Measurements from ENCODE around the gene ZNF497. TPM values are rescaled to one million over a fixed set of nuclear protein-coding genes. Genes with fewer than 3 reads are reported as not detected.

ZNF497 gene
- total RNA-seq, 6 experiments from 2014 or later: 0.73 to 3.1 (median 1.7) TPM

GRCh38 chr19:58382997-58383603 lies 20.5 kb upstream of the ZNF497 start:
- intact Hi-C loops (cut with DNase I): no loop called here
- ATAC-seq (no peak), DNase-seq (peak in 1 of 3 donors; percentile 13)
- WGBS (ENCODE audit: insufficient coverage, low coverage, low lambda C conversion rate, missing lambda C conversion rate): 88% methylated on average over 3 of the region's 6 CpGs
- H3K9me3 ChIP-seq: no peaks in the 10 kb centered on the region
- no peaks in the 10 kb centered on the region for H3K36me3 ChIP-seq
- no peak overlapping the region for H3K4me3 ChIP-seq
- H3K27ac ChIP-seq: no peak overlapping the region
- TF ChIP-seq POLR2A (IDR thresholded peaks at IDR 0.05) (no peak), CTCF (IDR thresholded peaks at IDR 0.05) (no peak)
- H3K4me1 ChIP-seq: peaks cover 0 to 31% (median 8%) of the 10 kb centered on the region in 4 donors
- H3K27me3 ChIP-seq: no peaks in the 10 kb centered on the region

- H3K9me3 ChIP-seq: no peaks in the 10 kb centered on the region
- peak in 1 of 3 donors; percentile 25 for DNase-seq
- peak overlapping the region in 2 of 3 donors; percentile 51 to 56 for H3K27ac ChIP-seq
- ATAC-seq: no peak
- no peaks in the 10 kb centered on the region for H3K27me3 ChIP-seq
- WGBS (ENCODE audit: insufficient coverage, low coverage, low lambda C conversion rate, missing lambda C conversion rate): 15% methylated on average over 20 of the region's 26 CpGs
- peaks cover 0 to 26% (median 6%) of the 10 kb centered on the region in 4 donors for H3K4me1 ChIP-seq
- intact Hi-C loops (cut with DNase I): no loop called here
- H3K4me3 ChIP-seq: peak overlapping the region; percentile 50 to 99 (median 77)
- no peaks in the 10 kb centered on the region for H3K36me3 ChIP-seq
- TF ChIP-seq POLR2A (IDR thresholded peaks at IDR 0.05) (no peak), CTCF (IDR thresholded peaks at IDR 0.05) (no peak)
Observed at GRCh38 chr19:58381460-58382212, 19.1 kb upstream of the ZNF497 start.

- Histone ChIP-seq H3K27me3 (no peaks in the 10 kb centered on the region), H3K4me1 (peaks cover 0 to 24% (median 5%) of the 10 kb centered on the region in 4 donors), H3K9me3 (no peaks in the 10 kb centered on the region), H3K27ac (peak within 1 kb of the TSS; percentile 77 to 95 (median 78)), H3K4me3 (peak within 1 kb of the TSS; percentile 53 to 99 (median 77)), H3K36me3 (no peaks in the 10 kb centered on the region)
- DNase-seq (peak; percentile 99 to 100 (median 100)), ATAC-seq (peak; percentile 90 to 95 (median 92))
- intact Hi-C loops (cut with DNase I): no loop called here
- TF ChIP-seq POLR2A (IDR thresholded peaks at IDR 0.05): peak; percentile 94
- no peak for TF ChIP-seq CTCF (IDR thresholded peaks at IDR 0.05)
- WGBS (ENCODE audit: insufficient coverage, low coverage, low lambda C conversion rate, missing lambda C conversion rate): 0% methylated on average over 18 of the region's 83 CpGs
Observed at GRCh38 chr19:58380662-58381459, 18.3 kb upstream of the ZNF497 start, which contains the start of gene ZNF837. Gene ZNF837, minus strand, starts transcription at chr19:58381030. Its CDS starts 11,698 bp downstream, at chr19:58369332.

- WGBS (ENCODE audit: insufficient coverage, low coverage, low lambda C conversion rate, missing lambda C conversion rate): 3% methylated on average over 13 of the region's 24 CpGs
- intact Hi-C loops (cut with DNase I): no loop called here
- TF ChIP-seq CTCF (IDR thresholded peaks at IDR 0.05): no peak
- no peak for TF ChIP-seq POLR2A (IDR thresholded peaks at IDR 0.05)
- H3K4me1 ChIP-seq: peaks cover 0 to 17% (median 2%) of the 10 kb centered on the region in 4 donors
- peak overlapping the region; percentile 77 to 95 (median 78) for H3K27ac ChIP-seq
- H3K4me3 ChIP-seq: peak overlapping the region; percentile 53 to 99 (median 77)
- no peak for DNase-seq
- ATAC-seq: no peak
- H3K36me3 ChIP-seq: no peaks in the 10 kb centered on the region
- no peaks in the 10 kb centered on the region for H3K9me3 ChIP-seq
- H3K27me3 ChIP-seq: no peaks in the 10 kb centered on the region
Observed at GRCh38 chr19:58380037-58380661, 17.6 kb upstream of the ZNF497 start.

All from right lobe of liver (tissue), 6 donors.